Endothelial cell of hepatic sinusoid (primary cell): Measurements from ENCODE around the gene TANGO2.

Experiments
- in situ Hi-C: cut with HindIII; loops from 2 replicates; pipeline ENCODE4 v1.10.0; 2017; ENCODE audit warnings: low sequenced_read_pairs

The TANGO2 gene

DNA sequence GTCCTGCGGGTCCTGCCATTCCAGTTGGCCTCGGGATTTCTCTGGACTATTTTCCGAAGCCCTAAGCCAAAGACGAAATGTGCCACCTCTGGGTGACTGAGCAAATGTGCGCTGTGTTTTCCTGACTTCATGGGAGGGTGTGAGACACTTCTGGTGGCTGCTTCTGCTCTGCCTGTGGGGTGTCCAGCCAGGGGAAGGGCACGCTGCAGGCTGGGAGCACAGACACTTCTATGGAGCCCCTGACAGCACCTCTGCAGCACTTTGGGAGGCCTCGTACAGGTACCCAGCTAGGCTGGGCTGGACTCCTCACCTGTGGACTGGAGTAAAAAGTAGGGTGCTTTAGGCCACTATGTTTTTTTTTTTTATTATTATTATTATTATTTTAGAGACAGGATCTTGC is 17.7 kb downstream of the TANGO2 start:
- in situ Hi-C loops: no loop called here

DNA sequence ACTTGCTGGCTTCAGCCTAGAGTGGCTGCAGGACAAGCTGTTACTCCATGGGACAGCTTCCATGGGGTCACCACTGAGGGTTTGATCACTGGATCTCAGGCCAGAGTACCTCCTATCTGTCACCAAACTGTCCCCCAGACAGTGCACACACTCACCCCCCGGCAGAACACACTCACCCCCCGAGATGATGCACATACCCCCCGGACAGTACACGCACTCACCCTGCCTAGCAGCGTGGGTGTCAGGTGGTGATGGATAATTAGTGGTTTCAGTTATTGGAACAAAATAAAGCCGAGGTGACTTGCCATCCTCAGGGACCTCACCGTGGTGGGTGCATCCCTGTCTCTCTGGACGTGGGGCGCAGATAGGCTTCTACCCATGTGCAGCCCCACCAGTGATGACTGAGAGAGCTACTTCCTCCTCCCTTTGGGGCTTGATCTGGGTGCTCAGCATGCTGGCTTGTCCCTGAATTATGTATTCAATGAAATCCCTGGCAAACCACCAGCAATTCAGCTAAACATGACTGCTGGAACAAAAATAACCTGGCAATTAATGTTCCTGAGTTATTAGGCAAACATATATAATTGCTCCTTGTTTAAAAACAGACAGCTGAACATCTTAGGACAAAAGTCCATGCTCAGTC is 18.9 kb downstream of the TANGO2 start:
- in situ Hi-C loops: no loop called here

DNA sequence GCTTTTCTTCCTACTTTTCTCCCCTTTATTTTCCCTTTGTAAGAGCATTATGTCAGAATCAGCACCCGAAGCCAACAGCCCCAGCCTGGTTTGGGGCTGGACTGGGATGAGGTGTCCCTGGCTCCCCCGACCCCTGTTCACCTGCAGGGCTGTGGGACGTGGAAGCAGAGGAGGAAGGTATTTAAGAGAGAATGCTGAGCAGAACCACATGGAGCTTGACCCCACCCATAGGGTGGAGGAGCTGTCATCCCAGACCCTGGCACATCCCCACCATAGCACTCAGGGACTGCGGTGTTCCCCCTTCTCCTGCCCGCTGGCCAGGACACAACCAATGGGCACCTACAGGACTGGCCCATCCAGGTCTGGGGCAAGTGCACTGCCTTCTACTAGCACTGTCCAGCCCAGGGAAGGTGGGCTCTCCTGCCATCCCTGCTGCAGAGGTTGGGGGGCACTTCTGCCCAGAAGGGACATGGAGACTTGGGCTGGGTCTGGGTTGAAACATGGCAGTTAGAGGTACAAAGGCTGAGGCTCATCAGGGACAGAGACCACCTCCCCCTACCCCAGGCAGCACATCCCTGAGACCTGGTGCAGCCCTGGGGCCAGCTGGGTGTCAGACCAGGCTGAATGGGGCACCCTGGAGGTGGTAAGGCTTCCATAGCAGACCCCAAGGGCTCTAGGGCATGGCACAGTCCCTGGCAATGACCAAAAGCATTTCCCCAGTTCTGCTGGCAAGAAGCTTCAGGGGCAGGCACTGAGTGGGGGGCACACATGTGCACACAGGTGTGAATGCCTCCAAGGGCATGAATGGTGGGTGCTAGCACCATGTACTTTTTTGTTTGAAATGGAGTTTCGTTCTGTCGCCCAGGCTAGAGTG is 19.7 kb downstream of the TANGO2 start:
- in situ Hi-C loops: no loop called here

DNA sequence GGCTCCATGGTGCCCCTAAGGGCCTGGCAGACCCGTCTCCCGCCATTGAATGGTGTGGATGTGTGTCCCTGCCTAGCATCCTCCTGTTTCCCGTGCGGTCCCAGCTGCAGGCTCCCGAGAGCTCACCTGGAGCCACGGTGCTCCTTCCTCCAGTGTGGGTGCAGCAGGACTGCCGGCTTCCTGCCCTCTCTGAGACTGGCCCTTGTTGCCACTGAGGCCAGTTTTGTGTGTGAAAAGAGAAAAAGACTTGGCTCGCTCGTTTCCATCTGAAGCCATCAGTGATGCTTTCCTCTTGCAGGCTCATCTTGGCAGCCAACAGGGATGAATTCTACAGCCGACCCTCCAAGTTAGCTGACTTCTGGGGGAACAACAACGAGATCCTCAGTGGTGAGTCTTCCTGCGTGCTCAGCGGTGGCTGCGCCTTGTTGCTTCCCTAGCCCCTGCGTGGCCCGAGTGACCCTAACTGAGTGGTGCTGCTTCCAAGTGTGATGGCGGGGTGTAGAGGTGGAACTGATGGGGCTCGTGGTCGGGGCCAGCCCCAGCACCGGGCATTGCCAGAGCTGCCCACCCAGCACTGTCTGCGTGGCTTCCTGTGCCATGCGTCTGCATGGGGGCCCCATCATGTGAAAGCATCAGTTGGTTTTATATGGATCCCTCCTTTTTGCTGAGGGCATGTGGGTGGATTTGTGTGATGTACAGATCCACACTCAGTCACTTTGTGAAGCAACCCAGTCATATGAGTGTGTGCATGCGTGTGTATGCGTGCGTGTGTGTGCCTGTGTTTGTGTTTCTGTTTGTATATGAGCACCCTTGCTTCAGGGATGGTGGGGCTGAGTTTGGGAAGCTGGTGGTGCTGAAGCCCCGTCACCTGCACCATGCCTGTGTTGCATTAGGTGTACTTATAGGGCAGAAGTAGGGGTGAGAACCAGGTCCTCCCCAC is 22.4 kb downstream of the TANGO2 start:
- in situ Hi-C loops: no loop called here

DNA sequence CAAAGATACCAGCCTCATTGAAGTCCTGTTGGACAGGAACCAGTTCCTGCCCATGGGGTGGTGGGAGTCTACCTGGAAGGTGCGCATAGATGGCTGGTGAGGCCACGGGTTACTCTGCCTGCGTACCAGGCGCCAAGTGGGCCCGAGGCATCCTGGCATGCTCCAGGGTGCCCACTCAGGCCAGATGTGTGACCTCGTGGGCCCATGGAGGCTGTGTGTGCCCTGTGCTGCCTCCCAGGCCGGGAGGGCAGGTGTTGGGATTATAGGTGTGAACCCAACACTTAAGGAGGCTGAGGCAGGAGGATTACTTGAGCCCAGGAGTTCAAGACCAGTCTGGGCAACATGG is 23.1 kb downstream of the TANGO2 start:
- in situ Hi-C loops: no loop called here

DNA sequence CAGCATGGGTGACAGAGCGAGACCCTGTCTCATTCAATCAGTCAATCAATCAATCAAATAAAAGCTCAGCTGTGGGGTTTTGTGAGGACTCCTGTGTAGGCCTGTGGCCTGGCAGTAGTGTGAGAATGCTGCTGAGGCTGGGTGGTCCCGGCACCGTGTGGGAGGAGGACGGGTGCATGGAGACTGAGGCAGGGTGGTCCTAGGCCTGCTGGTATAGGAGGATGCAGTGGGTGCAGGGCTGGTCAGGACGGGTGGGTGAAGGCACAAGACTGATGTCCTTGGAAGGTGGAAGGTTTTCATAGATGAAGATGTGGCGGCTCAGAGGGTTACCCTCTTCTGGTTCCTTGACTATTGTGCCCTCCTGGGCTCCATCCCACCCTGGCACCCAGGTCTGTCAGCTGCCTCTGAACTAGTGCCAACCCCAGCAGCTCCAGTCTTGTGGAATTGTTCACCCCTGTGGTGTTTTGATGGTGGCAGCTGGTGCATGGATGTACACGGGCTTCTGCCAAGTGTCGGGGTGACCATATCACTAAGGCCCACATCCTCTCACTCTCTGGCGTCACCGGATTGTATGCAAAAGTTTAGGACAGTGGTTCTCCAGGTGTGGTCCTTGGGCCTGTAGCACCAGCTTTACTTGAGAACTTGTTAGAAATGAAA is 23.7 kb downstream of the TANGO2 start:
- in situ Hi-C loops: no loop called here

DNA sequence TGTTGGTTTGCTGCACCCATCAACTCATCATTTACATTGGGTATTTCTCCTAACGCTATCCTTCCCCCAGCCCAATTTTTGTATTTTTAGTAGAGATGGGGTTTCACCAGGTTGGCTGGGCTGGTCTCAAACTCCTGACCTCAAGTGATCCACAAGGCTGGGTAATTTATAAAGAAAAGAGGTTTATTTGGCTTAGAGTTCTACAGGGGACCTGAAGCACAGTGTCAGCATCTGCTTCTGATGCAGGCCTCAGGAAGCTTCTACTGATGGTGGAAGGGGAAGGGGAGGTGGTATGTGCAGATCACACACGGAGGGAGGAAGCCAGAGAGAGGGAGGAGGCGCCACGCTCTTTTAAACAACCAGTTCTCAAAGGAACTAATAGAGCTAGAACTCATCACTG is 25.8 kb downstream of the TANGO2 start:
- in situ Hi-C loops: no loop called here

DNA sequence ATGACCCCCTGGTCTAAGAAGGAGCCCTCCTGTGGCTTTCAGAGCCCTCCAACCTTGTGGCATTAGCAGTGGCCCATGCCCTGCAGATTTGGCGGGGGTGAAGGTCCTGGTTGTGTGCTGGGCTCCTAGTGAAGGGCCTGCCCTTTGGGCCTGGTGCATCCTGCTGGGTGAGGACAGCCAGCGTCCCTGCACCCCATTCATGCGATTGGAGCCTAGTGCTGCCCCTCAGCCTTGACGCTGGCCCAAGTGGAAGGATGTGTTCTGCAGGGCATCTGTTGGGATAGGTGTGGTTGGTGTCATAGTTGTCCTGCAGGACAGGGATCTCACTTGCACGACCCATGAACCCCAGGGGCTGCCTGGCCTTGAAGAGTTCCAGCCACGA is 31.0 kb downstream of the TANGO2 start:
- in situ Hi-C loops: no loop called here

DNA sequence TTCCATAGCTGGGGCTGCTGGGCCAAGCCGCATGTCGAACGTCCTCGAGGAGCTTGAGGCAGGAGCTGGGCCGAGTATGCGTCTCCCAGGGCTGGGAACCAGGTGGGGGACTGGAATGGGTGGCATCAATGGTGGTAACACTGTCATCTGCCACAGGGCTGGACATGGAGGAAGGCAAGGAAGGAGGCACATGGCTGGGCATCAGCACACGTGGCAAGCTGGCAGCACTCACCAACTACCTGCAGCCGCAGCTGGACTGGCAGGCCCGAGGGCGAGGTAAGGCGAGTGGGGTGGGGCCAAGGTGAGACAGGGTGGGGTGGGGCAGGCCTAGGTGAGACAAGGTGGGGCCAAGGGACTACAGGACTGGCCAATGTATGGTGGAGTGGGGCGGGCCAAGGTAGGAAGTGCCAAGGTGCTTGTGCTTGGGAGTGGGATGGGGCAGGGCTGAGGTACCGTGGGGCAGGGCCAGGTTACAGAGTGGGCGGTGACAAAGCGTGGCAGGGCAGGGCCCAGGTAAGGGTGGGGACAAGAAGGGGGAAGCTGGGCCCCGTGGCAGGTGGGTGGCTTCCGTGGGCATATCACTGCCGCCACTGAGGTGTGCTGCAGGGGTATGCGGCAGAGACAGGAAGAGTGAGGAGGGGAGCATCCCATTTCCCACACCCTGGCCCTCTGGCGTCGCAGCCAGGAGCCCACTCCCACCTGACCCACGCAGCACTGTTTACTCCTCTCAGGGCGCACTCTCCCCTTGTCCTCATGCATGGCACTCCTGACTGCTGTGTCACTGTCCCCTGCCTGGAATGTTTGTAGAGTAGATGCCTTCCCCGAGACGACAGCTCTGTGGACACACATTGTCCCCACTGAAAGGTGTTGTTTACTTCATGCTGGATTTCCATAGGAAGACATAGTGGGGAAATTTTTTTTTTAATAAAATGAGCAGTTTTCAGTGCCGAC is 31.7 kb downstream of the TANGO2 start:
- in situ Hi-C loops: no loop called here

DNA sequence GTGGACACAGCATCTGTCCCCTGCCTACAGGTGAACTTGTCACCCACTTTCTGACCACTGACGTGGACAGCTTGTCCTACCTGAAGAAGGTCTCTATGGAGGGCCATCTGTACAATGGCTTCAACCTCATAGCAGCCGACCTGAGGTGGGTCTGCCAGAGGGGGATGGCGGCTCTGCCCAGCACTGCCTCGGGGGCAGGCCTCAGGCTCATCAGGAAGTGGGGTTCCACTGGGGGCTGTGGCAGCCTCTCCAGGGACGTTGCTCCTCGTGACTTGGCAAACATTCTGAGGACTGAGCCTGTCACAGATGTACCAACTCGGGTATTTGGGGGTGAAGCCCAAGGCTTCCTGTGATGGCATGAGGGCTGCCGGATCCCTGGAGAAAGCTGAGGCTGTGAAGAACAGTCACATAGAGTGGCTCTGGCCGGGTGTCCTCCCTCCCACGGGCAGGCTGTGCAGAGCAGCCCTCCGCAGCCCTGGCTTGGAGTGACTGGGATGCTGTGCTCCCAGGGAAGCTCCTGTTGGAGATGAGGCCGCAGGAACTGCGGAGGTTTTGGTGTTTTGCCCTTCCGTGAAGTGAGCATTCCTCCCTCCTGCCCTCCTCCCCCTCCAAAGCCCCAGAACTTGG is 32.6 kb downstream of the TANGO2 start:
- in situ Hi-C loops: no loop called here

DNA sequence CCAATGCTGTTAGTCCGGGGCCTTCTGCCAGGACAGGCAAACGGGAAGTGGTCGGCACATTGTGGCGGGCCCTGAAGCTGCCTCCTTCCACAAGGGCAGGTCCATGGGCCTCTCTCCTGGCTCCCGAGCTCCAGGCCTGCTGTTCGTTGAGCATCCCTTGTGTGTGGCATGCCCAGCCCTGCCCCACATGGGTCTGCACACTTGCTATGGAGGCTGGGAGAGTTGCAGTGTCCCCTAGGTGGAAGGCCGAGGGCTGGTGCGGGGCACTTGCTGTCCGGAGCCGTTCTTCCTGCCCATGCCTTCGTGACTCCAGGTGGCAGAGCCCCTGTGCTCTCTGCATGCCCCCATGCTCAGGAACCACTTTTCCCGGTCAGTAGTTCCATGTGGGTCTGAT is 33.1 kb downstream of the TANGO2 start:
- in situ Hi-C loops: no loop called here

DNA sequence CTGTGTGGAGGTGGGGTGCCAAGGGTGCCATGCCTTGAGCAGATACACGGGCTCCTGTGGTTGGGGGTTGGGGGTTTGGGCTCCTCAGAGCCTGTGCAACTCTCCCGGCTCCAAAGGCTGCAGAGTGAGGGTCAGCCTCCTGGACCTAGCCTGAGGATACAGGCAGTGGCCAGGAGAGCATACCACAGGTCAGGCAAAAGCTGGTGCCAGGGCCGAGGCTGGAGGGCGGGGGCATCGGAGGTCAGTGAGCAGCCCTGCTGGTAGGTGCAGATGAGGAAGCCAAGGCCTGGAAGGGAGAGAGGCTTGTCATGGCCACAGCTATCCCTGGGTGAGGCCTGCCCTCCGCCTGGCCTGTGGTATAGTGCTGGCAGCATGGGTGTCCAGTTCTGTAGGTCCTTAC is 33.6 kb downstream of the TANGO2 start:
- in situ Hi-C loops: no loop called here

DNA sequence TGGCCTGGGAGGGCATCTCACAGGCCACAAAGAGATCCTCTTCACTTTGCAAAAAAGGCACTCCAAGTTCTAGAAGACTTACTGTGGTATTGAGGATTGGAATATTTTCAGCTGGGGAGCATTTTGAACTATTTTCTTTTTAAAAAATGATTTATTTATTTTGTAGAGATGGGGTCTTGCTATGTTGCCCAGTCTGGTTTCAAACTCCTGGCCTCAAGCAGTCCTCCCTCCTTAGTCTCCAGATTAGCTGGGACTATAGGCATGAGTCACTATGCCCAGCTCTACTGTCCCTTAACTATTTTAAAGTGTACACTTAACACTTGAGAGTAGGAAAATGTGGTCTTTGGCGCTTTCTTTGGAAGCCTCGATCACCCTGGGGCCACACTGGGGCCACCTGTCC is 34.2 kb downstream of the TANGO2 start:
- in situ Hi-C loops: no loop called here

DNA sequence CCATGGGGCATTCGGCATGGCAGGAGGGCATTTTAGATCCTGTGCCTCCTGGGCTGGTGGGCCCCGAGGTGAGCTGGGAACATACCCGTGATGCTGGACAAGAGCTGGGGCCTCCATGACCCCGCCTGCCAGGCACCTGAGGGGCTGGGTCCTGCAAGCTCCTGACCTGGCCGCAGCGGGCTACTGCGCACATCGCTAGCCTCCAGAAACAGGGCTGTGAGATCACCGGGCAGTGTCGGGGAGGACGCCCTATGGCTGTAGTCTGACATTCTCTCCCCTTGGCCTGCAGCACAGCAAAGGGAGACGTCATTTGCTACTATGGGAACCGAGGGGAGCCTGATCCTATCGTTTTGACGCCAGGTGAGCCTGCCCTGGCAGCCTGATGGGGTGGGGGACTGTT is 34.7 kb downstream of the TANGO2 start:
- in situ Hi-C loops: no loop called here

DNA sequence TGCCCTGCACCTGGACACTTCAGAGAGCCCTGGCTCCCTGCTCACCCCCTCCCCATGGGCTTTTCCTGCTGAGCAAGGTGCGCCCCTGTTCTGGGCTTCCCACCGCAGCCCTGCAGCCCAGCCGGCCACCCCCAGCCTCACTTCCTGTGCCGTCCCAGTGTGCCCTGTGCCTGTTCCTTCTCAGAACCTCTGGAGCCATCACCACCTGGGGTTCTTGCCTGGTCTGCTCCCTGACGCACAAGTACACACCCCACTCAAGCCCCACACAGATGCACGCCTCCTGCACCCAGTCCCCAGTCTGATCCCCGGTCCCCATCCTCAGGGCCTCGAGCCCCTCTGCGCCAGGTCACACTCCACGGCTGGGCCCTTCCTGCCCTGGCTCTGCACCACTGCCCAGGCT is 35.3 kb downstream of the TANGO2 start:
- in situ Hi-C loops: no loop called here

DNA sequence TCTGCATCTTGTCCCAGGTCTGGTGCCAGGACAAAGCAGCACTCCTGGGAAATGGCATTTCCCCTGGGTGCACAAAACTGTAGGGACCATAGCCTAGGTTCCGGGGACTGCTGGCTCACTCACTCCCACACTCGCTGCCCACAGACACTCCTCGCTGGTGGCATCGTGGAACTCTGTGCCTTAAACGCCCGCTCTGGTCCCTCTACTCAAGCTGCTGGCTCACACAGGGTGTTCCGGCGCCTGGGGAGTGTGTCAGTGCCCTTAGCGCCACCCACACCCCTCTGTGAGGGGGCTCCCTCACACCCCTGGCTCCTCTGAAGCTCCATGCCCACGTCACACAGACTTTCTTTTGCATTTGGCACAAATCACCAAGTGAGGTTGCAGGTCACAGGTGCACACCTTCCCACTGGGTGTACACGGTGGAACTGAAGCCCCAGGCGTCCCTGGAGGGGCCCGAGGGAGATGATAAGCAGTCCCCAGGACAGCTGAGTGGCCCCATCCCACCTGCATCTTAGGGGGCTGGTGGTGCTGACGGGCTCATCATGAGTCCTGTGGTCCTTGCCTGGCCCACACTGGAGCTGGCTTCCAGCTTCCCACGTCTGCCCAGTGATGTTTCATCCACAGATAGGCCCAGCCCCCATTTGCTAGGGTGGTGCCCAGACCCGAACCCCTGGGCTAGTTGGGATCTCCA is 35.9 kb downstream of the TANGO2 start:
- in situ Hi-C loops: no loop called here

DNA sequence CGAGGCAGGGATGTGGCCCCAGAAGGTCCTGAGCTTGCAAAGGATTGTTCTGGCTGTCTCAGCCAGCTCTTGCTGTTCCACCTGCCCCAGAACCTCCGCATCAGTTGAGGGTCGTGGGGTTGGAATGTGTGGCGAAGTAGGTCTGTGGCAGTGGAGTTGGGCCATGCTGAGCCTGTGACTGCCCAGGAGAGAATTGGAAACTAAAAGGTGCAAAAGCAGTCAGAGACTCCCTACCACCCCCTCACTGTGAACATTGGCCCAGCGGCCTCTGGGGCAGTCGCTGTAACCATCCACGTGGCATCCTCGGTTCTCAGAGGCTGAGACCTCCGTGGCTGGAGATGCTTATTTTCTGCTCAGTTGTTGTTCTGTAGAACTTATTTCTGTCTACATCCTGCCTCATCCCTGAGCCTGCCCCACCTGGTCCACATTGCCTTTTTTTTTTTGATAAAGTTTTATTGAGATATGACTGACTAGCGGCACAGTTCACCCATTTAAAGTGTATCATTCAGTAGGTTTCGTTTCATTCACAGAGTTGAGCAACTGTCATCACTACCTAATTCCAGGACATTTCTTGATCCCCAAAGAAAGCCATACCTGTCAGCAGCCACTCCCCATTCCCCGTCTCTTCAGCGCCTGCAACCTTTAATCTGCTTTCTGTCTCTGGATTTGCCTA is 36.8 kb downstream of the TANGO2 start:
- in situ Hi-C loops: no loop called here

DNA sequence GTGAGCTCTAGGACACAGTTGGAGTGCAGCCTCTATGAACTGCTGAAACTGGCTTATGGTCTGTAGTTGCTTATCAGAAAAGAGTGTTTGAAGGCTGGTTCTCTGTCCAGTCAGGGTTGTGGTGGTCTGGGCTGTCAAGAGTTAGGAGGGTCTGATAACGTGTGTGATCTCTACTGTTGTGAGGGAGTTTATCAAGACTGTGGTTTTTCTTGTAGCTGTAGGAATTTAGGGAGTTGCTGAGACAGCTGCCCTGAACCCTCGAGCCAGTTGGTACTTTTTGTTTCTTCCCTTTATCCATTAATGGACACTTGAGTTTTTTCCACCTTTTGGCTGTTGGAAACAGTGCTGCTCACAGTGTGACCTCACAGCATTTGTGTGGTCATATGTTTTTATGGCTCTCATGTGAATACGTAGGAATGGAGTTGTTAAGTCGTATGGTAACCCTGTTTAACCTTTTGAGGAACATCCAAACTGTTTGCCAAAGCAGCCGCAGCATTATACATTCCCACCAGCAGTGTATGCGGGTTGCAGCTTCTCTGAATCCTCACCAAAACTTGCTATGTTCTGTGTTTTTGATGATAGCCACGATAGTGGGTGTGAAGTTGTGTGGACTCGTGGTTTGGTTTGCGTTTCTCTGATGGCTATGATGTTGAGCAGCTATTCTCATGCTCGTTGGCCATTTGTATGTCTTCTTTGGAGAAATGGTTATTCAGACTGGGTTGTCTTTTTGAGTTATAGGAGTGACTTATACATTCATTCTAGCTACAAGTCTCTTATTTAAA is 38.3 kb downstream of the TANGO2 start:
- in situ Hi-C loops: no loop called here
